ENCODE data around the gene GRIN1.
"Not testable (repeated sequence)": the region's sequence is repeated elsewhere in the genome, so short reads cannot be mapped to it uniquely, and the experiment has no call there.

GRIN1 gene

GRCh38 chr9:137114613-137115393 is 24.2 kb upstream of the GRIN1 start, which contains the start of gene DPP7:
Gene DPP7 (minus strand): TSS chr9:137114733. CDS start chr9:137114713, 20 bp downstream.
- TF ChIP-seq, protein P1, sequence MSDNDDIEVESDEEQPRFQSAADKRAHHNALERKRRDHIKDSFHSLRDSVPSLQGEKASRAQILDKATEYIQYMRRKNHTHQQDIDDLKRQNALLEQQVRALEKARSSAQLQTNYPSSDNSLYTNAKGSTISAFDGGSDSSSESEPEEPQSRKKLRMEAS (IDR thresholded peaks at IDR 0.05; ENCODE audit: low read depth, low read length), result peak; percentile 93
- TF ChIP-seq MYC (IDR thresholded peaks at IDR 0.05; ENCODE audit: low read depth, low read length), result peak; percentile 84
- TF ChIP-seq POLR2A (IDR thresholded peaks at IDR 0.05; ENCODE audit: extremely low read depth, insufficient read length), result peak; percentile 26
- TF ChIP-seq CTCF (IDR thresholded peaks at IDR 0.05; ENCODE audit: low read depth, low read length), result no peak
- H3K4me3 ChIP-seq (ENCODE audit: low read depth, low read length), result peak within 1 kb of the TSS; percentile 49
- DNase-seq (ENCODE audit: low read depth), result peak; percentile 69

GRCh38 chr9:137115394-137116026 is 23.4 kb upstream of the GRIN1 start:
- no peak overlapping the region for H3K4me3 ChIP-seq (ENCODE audit: low read depth, low read length)
- no peak for DNase-seq (ENCODE audit: low read depth)
- TF ChIP-seq POLR2A (IDR thresholded peaks at IDR 0.05; ENCODE audit: extremely low read depth, insufficient read length) (no peak), CTCF (IDR thresholded peaks at IDR 0.05; ENCODE audit: low read depth, low read length) (no peak), MYC (IDR thresholded peaks at IDR 0.05; ENCODE audit: low read depth, low read length) (no peak)
- TF ChIP-seq, protein P1 (IDR thresholded peaks at IDR 0.05; ENCODE audit: low read depth, low read length), result no peak

DNA sequence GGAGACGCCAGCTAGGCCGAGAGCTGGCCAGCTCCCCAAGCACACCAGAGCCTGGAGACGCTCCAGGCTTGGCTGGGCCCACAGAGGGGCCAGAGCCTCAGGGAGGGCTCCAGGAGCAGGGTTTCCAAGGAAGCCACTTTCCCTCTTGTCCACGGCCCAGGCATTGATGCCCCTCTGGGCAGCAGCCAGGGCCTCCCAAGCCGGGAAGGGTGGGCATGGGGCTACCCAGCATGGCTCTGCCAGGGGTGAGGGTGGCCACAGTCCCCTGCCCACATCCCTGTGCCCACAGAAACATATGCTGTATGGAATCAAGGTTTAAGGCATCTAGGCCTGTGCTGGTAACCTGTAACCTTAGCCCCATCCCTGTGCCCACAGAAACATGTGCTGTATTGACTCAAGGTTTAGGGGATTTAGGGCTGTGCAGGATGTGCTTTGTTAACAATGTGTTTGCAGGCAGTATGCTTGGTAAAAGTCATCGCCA is 22.9 kb upstream of the GRIN1 start:
- DNase-seq (ENCODE audit: low read depth), result no peak
- no peak overlapping the region for H3K4me3 ChIP-seq (ENCODE audit: low read depth, low read length)
- TF ChIP-seq MYC (IDR thresholded peaks at IDR 0.05; ENCODE audit: low read depth, low read length) (no peak), POLR2A (IDR thresholded peaks at IDR 0.05; ENCODE audit: extremely low read depth, insufficient read length) (no peak), CTCF (IDR thresholded peaks at IDR 0.05; ENCODE audit: low read depth, low read length) (no peak)
- TF ChIP-seq, protein P1 (IDR thresholded peaks at IDR 0.05; ENCODE audit: low read depth, low read length), result no peak

GRCh38 chr9:137116728-137117127 is 22.2 kb upstream of the GRIN1 start:
- no peak for DNase-seq (ENCODE audit: low read depth)
- no peak overlapping the region for H3K4me3 ChIP-seq (ENCODE audit: low read depth, low read length)
- TF ChIP-seq, protein P1 (IDR thresholded peaks at IDR 0.05; ENCODE audit: low read depth, low read length), result no peak
- TF ChIP-seq CTCF (IDR thresholded peaks at IDR 0.05; ENCODE audit: low read depth, low read length), result no peak
- no peak for TF ChIP-seq MYC (IDR thresholded peaks at IDR 0.05; ENCODE audit: low read depth, low read length)
- no peak for TF ChIP-seq POLR2A (IDR thresholded peaks at IDR 0.05; ENCODE audit: extremely low read depth, insufficient read length)

DNA sequence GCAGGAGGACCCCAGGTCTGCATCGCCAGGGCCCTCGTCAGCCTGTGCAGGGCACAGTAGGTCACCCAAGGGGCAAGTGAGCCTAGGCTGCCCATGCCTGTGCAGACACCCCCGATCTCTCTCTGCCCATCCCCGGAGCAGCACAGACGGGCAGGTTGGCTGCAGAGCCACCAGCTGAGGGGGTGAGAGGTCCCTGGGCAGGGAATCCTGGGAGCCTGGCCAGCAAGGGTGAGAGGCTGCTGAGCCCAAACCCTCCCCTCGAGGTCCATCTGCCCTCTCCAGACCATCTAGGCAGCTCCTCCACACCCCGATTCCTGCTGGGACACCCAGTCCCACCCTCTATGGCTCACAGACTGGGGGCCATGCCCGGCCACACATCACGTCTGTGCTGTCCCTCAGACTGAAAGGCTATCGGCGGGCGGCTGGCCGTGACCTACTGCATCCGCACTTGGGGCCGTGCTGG is 21.7 kb upstream of the GRIN1 start:
- TF ChIP-seq MYC (IDR thresholded peaks at IDR 0.05; ENCODE audit: low read depth, low read length) (no peak), CTCF (IDR thresholded peaks at IDR 0.05; ENCODE audit: low read depth, low read length) (no peak)
- TF ChIP-seq, protein P1 (IDR thresholded peaks at IDR 0.05; ENCODE audit: low read depth, low read length), result no peak
- DNase-seq (ENCODE audit: low read depth), result no peak
- H3K4me3 ChIP-seq (ENCODE audit: low read depth, low read length), result no peak overlapping the region

DNA sequence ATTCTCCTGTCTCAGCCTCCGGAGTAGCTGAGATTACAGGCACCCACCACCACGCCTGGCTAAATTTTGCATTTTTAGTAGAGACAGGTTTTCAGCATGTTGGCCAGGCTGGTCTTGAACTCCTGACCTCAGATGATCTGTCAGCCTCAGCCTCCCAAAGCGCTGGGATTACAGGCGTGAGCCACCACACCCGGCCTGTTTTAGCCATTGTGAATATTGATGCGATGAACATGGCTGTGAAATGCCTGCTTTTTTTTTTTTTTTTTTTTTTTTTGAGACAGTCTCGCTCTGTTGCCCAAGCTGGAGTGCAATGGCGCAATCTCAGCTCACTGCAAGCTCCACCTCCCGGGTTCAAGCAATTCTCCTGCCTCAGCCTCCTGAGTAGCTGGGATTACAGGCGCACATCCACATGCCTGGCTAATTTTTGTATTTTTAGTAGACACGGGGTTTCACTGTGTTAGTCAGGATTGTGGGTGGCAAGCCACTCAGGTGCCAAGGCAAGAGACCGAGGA is 20.8 kb upstream of the GRIN1 start:
- not testable (repeated sequence) for H3K4me3 ChIP-seq (ENCODE audit: low read depth, low read length); DNase-seq (ENCODE audit: low read depth)

GRCh38 chr9:137121927-137122795 is 16.8 kb upstream of the GRIN1 start:
- not testable (repeated sequence) for DNase-seq (ENCODE audit: low read depth); H3K4me3 ChIP-seq (ENCODE audit: low read depth, low read length)

GRCh38 chr9:137122796-137123467 is 16.0 kb upstream of the GRIN1 start:
- not testable (repeated sequence) for DNase-seq (ENCODE audit: low read depth); H3K4me3 ChIP-seq (ENCODE audit: low read depth, low read length)

All from NB4 (cell line).